Panc1 (cell line): Measurements from ENCODE around the gene FCN1.

Experiments
- SIN3A ChIP-seq: IDR thresholded peaks from 2 replicates; pipeline ENCODE4 v1.6.1; 2012; ENCODE audit warnings: low read depth, mild to moderate bottlenecking, low read length, moderate library complexity, borderline replicate concordance; ENCODE audit not compliant: insufficient read depth
- TCF7L2 ChIP-seq: IDR thresholded peaks from 2 replicates; pipeline ENCODE4 v1.6.1; 2011; ENCODE audit warnings: mild to moderate bottlenecking, low read depth, low read length, inconsistent platforms
- TF ChIP-seq, protein P1 (sequence below): fragments of 450-650 bp; IDR thresholded peaks from 2 replicates; pipeline ENCODE4 v1.5.1; 2017; ENCODE audit warnings: mild to moderate bottlenecking

DNA sequence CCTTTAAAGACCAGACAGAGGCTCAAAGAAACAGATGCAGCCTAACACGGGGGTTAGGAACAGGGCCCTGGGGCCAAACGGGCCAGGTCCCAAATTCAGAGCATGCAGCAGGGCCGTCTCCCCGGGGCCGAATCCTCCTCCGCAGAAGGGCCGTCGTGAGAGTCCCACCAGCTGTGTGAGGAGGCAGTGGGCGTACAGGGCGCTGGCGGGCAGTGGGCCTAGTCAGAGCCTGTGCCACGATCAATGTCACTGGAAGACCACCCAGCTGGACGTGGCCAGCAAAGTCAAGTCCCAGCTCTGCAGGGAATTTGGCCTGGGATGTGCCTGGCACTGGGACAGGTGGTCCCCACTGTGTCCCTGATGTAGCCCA is 52.9 kb downstream of the FCN1 start:
- TF ChIP-seq, protein P1, sequence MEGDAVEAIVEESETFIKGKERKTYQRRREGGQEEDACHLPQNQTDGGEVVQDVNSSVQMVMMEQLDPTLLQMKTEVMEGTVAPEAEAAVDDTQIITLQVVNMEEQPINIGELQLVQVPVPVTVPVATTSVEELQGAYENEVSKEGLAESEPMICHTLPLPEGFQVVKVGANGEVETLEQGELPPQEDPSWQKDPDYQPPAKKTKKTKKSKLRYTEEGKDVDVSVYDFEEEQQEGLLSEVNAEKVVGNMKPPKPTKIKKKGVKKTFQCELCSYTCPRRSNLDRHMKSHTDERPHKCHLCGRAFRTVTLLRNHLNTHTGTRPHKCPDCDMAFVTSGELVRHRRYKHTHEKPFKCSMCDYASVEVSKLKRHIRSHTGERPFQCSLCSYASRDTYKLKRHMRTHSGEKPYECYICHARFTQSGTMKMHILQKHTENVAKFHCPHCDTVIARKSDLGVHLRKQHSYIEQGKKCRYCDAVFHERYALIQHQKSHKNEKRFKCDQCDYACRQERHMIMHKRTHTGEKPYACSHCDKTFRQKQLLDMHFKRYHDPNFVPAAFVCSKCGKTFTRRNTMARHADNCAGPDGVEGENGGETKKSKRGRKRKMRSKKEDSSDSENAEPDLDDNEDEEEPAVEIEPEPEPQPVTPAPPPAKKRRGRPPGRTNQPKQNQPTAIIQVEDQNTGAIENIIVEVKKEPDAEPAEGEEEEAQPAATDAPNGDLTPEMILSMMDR, result no peak
- TF ChIP-seq TCF7L2 (no peak), SIN3A (no peak)
